Activated CD4-positive, alpha-beta memory T cell treated with anti-CD3 and anti-CD28 coated beads, Interleukin-2, amount 10 ng/mL, durations not matched to agents 7 days and 5 days (primary cell): ENCODE results near the gene PLK3. TPM values are rescaled to one million over a fixed set of nuclear protein-coding genes. Genes with fewer than 3 reads are reported as not detected.
A peak's percentile ranks its signal among the peaks of the same experiment; 100 is the strongest.
"Not testable (repeated sequence)": the region's sequence is repeated elsewhere in the genome, so short reads cannot be mapped to it uniquely, and the experiment has no call there.

Source experiments
- CTCF ChIA-PET: fragments of 350-600 bp; sonication (Branson Sonifier 250); formaldehyde crosslinking; loops from one replicate; lab custom pipeline; 2021; ENCODE audit warnings: antibody characterized with exemption, inconsistent platforms; lab: Charles Lee
- POLR2A ChIA-PET: fragments of 350-600 bp; sonication (Branson Sonifier 250); formaldehyde crosslinking; loops from one replicate; lab custom pipeline; 2021; ENCODE audit warnings: antibody characterized with exemption; lab: Charles Lee
- DNase-seq: peaks from one replicate; pipeline ENCODE4 v3.0.0-alpha.2; 2020
- H3K27ac Mint-ChIP-seq: one replicate; pipeline ENCODE4 v1.8.0; 2021; ENCODE audit warnings: mild to moderate bottlenecking, mixed read lengths
- H3K27me3 Mint-ChIP-seq: one replicate; pipeline ENCODE4 v1.8.0; 2021; ENCODE audit warnings: mixed read lengths
- H3K36me3 Mint-ChIP-seq: one replicate; pipeline ENCODE4 v1.8.0; 2021; ENCODE audit warnings: low read depth, mixed read lengths
- H3K4me1 Mint-ChIP-seq: one replicate; pipeline ENCODE4 v1.8.0; 2021; ENCODE audit warnings: mixed read lengths
- H3K4me3 Mint-ChIP-seq: one replicate; pipeline ENCODE4 v1.8.0; 2021; ENCODE audit warnings: mild to moderate bottlenecking, mixed read lengths
- H3K9me3 Mint-ChIP-seq: one replicate; pipeline ENCODE4 v1.8.0; 2021; ENCODE audit warnings: mixed read lengths
- total RNA-seq, 2 experiments: library from RNA; stranded (reverse); gene quantifications; one replicate each; pipeline ENCODE4 v1.2.3, GENCODE V29; 2021

Gene PLK3
- total RNA-seq, 2 experiments from 2014 or later: 62.8 to 63.5 TPM

GRCh38 chr1:44788120-44788860 is 11.9 kb upstream of the PLK3 start, which contains the start of gene BEST4:
Gene BEST4 (minus strand): TSS chr1:44788170. CDS start chr1:44787705, 465 bp downstream.
- DNase-seq: no peak
- Mint-ChIP-seq H3K4me1 (peaks cover 28% of the 10 kb centered on the region), H3K4me3 (no peak within 1 kb of the TSS), H3K27ac (no peak within 1 kb of the TSS), H3K9me3 (no peaks in the 10 kb centered on the region), H3K36me3 (peaks cover under 1% of the 10 kb centered on the region), H3K27me3 (no peaks in the 10 kb centered on the region)
- ChIA-PET POLR2A (interaction anchor here (0.9 to 17.1 kb wide), 8 partner anchors 9 to 223 kb away, joined by 3 to 454 read pairs (median 23); partner anchors contain the start of genes BTBD19, DYNLT4, HECTD3 and PLK3), CTCF (interaction anchor here (0.7 to 2.4 kb wide), 5 partner anchors 8 to 57 kb away, joined by 3 to 13 read pairs (median 6); partner anchors contain the start of genes PLK3 and RNU5D-1)

- Mint-ChIP-seq H3K36me3 (no peaks in the 10 kb centered on the region), H3K4me1 (peaks cover 7% of the 10 kb centered on the region), H3K27me3 (no peaks in the 10 kb centered on the region), H3K4me3 (no peak overlapping the region), H3K27ac (no peak overlapping the region), H3K9me3 (no peaks in the 10 kb centered on the region)
- ChIA-PET CTCF (interaction anchor here (1.3 to 3.6 kb wide), 5 partner anchors 9 to 220 kb away, joined by 5 to 16 read pairs (median 11); partner anchors contain the start of genes HECTD3, PLK3, RNU5D-1 and UROD), POLR2A (interaction anchor here (1.0 to 12.4 kb wide), 10 partner anchors 9 to 512 kb away, joined by 3 to 195 read pairs (median 9); partner anchors contain the start of genes BTBD19, DYNLT4, EIF2B3 and PLK3)
- DNase-seq: no peak
Observed at GRCh38 chr1:44790968-44791801, 9.0 kb upstream of the PLK3 start.

- Mint-ChIP-seq H3K9me3 (no peaks in the 10 kb centered on the region), H3K27me3 (no peaks in the 10 kb centered on the region), H3K4me1 (peaks cover 2% of the 10 kb centered on the region), H3K36me3 (no peaks in the 10 kb centered on the region), H3K27ac (no peak overlapping the region), H3K4me3 (no peak overlapping the region)
- ChIA-PET CTCF (interaction anchor here (0.9 to 3.6 kb wide), 15 partner anchors 9 to 700 kb away, joined by 3 to 27 read pairs (median 6); partner anchors contain the start of genes HECTD3, RNU5D-1, RPS8 and UROD), POLR2A (interaction anchor here (0.7 to 3.0 kb wide), 14 partner anchors 8 to 729 kb away, joined by 3 to 41 read pairs (median 8); partner anchors contain the start of genes BTBD19, DYNLT4, HECTD3 and PRDX1)
- no peak for DNase-seq
Observed at GRCh38 chr1:44792736-44793502, 7.3 kb upstream of the PLK3 start.

GRCh38 chr1:44797886-44798285 is 2.3 kb upstream of the PLK3 start:
- ChIA-PET POLR2A (interaction anchor here (1.3 to 16.4 kb wide), 6 partner anchors 12 to 76 kb away, joined by 5 to 960 read pairs (median 18); partner anchors contain the start of gene RNU5D-1), CTCF (interaction anchor here (2.7 to 6.4 kb wide), 3 partner anchors 11 to 22 kb away, joined by 11 to 76 read pairs (median 16); partner anchors contain the start of gene BTBD19)
- not testable (repeated sequence) for H3K4me3 Mint-ChIP-seq, H3K27ac Mint-ChIP-seq, H3K27me3 Mint-ChIP-seq, H3K9me3 Mint-ChIP-seq, DNase-seq
- Mint-ChIP-seq H3K36me3 (peaks cover 20% of the 10 kb centered on the region), H3K4me1 (peaks cover 29% of the 10 kb centered on the region)

- H3K27ac Mint-ChIP-seq: peak overlapping the region; percentile 98
- ChIA-PET CTCF (interaction anchor here (0.7 to 6.4 kb wide), 8 partner anchors 10 to 213 kb away, joined by 3 to 76 read pairs (median 8); partner anchors contain the start of genes BTBD19, HECTD3 and UROD), POLR2A (interaction anchor here (1.2 to 16.4 kb wide), 9 partner anchors 10 to 212 kb away, joined by 3 to 960 read pairs (median 19); partner anchors contain the start of genes BTBD19, EIF2B3, HECTD3 and RNU5D-1)
- no peak for DNase-seq
- H3K9me3 Mint-ChIP-seq: no peaks in the 10 kb centered on the region
- H3K36me3 Mint-ChIP-seq: peaks cover 28% of the 10 kb centered on the region
- H3K4me1 Mint-ChIP-seq: peaks cover 36% of the 10 kb centered on the region
- no peaks in the 10 kb centered on the region for H3K27me3 Mint-ChIP-seq
- H3K4me3 Mint-ChIP-seq: no peak overlapping the region
Observed at GRCh38 chr1:44798481-44799365, 1.5 kb upstream of the PLK3 start.

GRCh38 chr1:44801491-44802305 is 1.5 kb downstream of the PLK3 start:
- Mint-ChIP-seq H3K27ac (peak overlapping the region; percentile 96), H3K4me3 (peak overlapping the region; percentile 90), H3K4me1 (peaks cover 59% of the 10 kb centered on the region), H3K36me3 (peaks cover 52% of the 10 kb centered on the region), H3K9me3 (no peaks in the 10 kb centered on the region), H3K27me3 (no peaks in the 10 kb centered on the region)
- DNase-seq: no peak
- CTCF ChIA-PET: interaction anchor here (0.6 to 6.4 kb wide), 7 partner anchors 8 to 547 kb away, joined by 5 to 76 read pairs (median 16); partner anchors contain the start of genes BEST4 and BTBD19
- POLR2A ChIA-PET: interaction anchor here (0.6 to 16.4 kb wide), 16 partner anchors 8 to 538 kb away, joined by 3 to 960 read pairs (median 14); partner anchors contain the start of genes BTBD19, EIF2B3, HECTD3 and MUTYH

- Mint-ChIP-seq H3K4me3 (peak overlapping the region; percentile 90), H3K36me3 (peaks cover 58% of the 10 kb centered on the region), H3K9me3 (no peaks in the 10 kb centered on the region), H3K4me1 (peaks cover 67% of the 10 kb centered on the region), H3K27me3 (no peaks in the 10 kb centered on the region), H3K27ac (peak overlapping the region; percentile 96)
- no peak for DNase-seq
- ChIA-PET CTCF (interaction anchor here (0.6 to 6.4 kb wide), 2 partner anchors 17 to 546 kb away, joined by 5 to 76 read pairs; no protein-coding TSS in a partner anchor), POLR2A (interaction anchor here (0.6 to 16.4 kb wide), 8 partner anchors 9 to 184 kb away, joined by 3 to 960 read pairs (median 32); partner anchors contain the start of genes BTBD19, EIF2B3, RNU5D-1 and RPS8)
Observed at GRCh38 chr1:44802306-44803061, 2.3 kb downstream of the PLK3 start.

- peak overlapping the region; percentile 90 for H3K4me3 Mint-ChIP-seq
- POLR2A ChIA-PET: interaction anchor here (0.6 to 16.4 kb wide), 6 partner anchors 8 to 81 kb away, joined by 3 to 960 read pairs (median 54); partner anchors contain the start of genes BTBD19, RNU5D-1 and RPS8
- no peaks in the 10 kb centered on the region for H3K9me3 Mint-ChIP-seq
- peaks cover 58% of the 10 kb centered on the region for H3K36me3 Mint-ChIP-seq
- H3K4me1 Mint-ChIP-seq: peaks cover 72% of the 10 kb centered on the region
- H3K27me3 Mint-ChIP-seq: no peaks in the 10 kb centered on the region
- peak overlapping the region; percentile 58 for H3K27ac Mint-ChIP-seq
- CTCF ChIA-PET: no interaction called here
- no peak for DNase-seq
Observed at GRCh38 chr1:44803062-44803311, 2.8 kb downstream of the PLK3 start.

GRCh38 chr1:44803312-44804095 is 3.3 kb downstream of the PLK3 start:
- CTCF ChIA-PET: no interaction called here
- peaks cover 58% of the 10 kb centered on the region for H3K36me3 Mint-ChIP-seq
- peaks cover 72% of the 10 kb centered on the region for H3K4me1 Mint-ChIP-seq
- peak overlapping the region; percentile 90 for H3K4me3 Mint-ChIP-seq
- DNase-seq: no peak
- POLR2A ChIA-PET: interaction anchor here (0.6 to 16.4 kb wide), 5 partner anchors 8 to 73 kb away, joined by 3 to 960 read pairs (median 63); partner anchors contain the start of genes BTBD19, RNU5D-1 and RPS8
- H3K27ac Mint-ChIP-seq: peak overlapping the region; percentile 58
- H3K27me3 Mint-ChIP-seq: no peaks in the 10 kb centered on the region
- no peaks in the 10 kb centered on the region for H3K9me3 Mint-ChIP-seq
